DOHH2 (cell line): Measurements from ENCODE around the gene YWHAH.

Source experiments
- CTCF ChIP-seq: fragments of 200-600 bp; sonication (generic); IDR thresholded peaks from one replicate; pipeline ENCODE4 v1.5.1; 2014; ENCODE audit warnings: antibody characterized with exemption, mild to moderate bottlenecking, low read depth, low read length; ENCODE audit not compliant: poor library complexity, severe bottlenecking
- EZH2phosphoT487 ChIP-seq: fragments of 200-600 bp; sonication (generic); IDR thresholded peaks from 2 replicates; pipeline ENCODE4 v1.6.1; 2017; ENCODE audit warnings: borderline replicate concordance, mild to moderate bottlenecking, antibody characterized with exemption, low read length, moderate library complexity, mixed read lengths

GRCh38 chr22:31945443-31945855 is 1.1 kb downstream of the YWHAH start:
- TF ChIP-seq CTCF (no peak), EZH2phosphoT487 (no peak)
